ENCODE data around the gene INSM1.

Gene INSM1

DNA sequence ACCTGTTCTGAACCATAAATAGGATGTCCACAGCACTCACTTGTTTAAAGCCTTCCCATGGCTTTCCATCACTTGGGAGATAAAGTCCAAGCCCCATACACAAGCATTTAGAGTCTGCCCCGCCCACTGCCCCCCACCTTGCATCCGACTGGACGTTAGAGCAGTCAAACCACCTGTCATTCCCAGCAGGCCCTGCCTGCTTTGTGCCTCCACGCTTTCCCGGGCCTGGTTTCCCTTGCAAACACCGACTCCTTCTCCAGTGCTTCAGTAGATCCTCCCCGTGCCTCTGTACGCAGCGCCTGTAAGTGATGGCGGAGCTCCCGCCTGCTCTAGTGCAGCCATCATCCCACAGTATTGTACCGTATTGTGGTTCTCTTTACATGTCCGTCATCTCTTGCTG is 38.3 kb upstream of the INSM1 start:
- DNase-seq (ENCODE audit: low read depth), result no peak
- TF ChIP-seq, protein P1, sequence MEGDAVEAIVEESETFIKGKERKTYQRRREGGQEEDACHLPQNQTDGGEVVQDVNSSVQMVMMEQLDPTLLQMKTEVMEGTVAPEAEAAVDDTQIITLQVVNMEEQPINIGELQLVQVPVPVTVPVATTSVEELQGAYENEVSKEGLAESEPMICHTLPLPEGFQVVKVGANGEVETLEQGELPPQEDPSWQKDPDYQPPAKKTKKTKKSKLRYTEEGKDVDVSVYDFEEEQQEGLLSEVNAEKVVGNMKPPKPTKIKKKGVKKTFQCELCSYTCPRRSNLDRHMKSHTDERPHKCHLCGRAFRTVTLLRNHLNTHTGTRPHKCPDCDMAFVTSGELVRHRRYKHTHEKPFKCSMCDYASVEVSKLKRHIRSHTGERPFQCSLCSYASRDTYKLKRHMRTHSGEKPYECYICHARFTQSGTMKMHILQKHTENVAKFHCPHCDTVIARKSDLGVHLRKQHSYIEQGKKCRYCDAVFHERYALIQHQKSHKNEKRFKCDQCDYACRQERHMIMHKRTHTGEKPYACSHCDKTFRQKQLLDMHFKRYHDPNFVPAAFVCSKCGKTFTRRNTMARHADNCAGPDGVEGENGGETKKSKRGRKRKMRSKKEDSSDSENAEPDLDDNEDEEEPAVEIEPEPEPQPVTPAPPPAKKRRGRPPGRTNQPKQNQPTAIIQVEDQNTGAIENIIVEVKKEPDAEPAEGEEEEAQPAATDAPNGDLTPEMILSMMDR (IDR thresholded peaks at IDR 0.05; ENCODE audit: low read length, missing control alignments), result no peak
- no peak overlapping the region for H3K4me3 ChIP-seq (replicated peaks; ENCODE audit: low read depth, low read length)

DNA sequence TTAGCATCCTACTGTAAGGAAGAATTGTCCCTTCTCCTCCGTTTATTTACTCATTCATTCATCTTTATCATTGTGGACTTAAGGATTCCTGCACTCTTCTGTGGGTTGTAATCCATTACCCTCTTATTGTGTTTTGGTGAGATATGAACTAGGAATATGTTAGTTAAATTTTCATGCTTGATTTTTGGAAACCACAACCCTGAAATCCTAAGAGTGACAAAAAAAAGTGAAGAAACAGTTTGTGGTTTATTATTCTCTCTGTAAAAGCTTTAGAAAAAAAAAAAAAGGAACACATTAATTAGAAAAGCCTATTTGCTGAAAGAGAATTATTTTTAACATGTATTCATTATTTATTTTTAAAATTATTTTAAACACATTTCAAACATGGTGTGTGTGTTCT is 36.7 kb upstream of the INSM1 start:
- no peak for DNase-seq (ENCODE audit: low read depth)
- TF ChIP-seq, protein P1 (IDR thresholded peaks at IDR 0.05; ENCODE audit: low read length, missing control alignments), result no peak
- no peak overlapping the region for H3K4me3 ChIP-seq (replicated peaks; ENCODE audit: low read depth, low read length)

DNA sequence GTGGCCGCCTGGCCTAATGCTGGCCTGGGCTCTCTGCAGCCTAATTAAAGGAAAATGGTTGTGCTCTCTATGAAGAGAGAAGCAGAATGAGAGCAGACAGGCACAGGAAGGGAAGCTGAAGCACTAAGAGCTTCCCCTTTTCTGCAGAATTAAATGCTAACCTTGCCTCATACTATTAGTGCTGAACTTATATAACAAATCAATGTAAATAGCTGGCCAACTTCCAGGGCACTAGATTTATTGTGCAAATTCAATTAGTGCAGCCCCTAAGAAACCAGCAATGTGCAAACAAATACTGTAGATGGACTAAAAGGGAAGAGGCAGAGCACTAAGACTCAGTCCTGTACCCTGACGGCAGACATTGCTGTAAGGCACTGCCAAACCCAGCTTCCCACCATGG is 36.1 kb upstream of the INSM1 start:
- no peak overlapping the region for H3K4me3 ChIP-seq (replicated peaks; ENCODE audit: low read depth, low read length)
- TF ChIP-seq, protein P1 (IDR thresholded peaks at IDR 0.05; ENCODE audit: low read length, missing control alignments), result no peak
- no peak for DNase-seq (ENCODE audit: low read depth)

DNA sequence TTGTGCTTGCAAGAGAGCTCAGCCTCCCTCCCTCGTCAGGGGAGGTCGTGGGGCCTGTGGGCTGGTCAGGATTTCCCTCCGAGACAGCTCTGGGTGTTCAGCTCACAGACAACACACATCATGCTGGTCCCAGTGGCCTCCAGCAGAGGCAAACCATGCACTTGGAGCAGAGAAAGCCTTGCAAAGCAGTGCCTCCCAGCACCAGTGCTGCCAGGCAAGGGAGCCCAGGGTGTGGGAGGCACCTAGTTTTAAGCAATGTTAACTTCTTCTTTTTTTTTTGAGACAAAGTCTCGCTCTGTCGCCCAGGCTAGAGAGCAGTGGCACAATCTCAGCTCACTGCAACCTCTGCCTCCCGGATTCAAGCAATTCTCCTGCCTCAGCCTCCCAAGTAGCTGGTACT is 34.0 kb upstream of the INSM1 start:
- no peak for DNase-seq (ENCODE audit: low read depth)
- no peak overlapping the region for H3K4me3 ChIP-seq (replicated peaks; ENCODE audit: low read depth, low read length)

DNA sequence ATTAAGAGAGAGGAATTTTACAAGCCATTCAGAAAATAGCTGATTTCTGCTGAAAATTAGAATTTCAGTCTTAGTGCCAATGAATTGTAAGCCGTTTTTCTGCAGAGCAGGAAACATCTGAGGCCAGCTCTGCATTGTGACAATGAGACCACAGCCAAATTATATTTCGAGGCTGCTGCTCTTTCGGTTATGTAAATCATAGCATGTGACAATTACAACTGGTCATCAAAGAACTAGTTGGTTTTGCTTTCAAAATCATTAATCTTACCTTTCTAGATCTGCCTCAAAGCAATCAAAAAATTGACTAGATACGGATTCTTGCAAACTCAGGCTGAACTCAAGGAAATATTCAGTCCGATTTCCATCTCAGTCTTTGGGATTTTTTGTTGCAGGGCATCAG is 33.4 kb upstream of the INSM1 start:
- H3K4me3 ChIP-seq (replicated peaks; ENCODE audit: low read depth, low read length), result no peak overlapping the region
- TF ChIP-seq, protein P1 (IDR thresholded peaks at IDR 0.05; ENCODE audit: low read length, missing control alignments), result no peak
- no peak for DNase-seq (ENCODE audit: low read depth)

More for the DNA sequence above, 34.0 kb upstream of the INSM1 start:
- TF ChIP-seq, protein P1 (IDR thresholded peaks at IDR 0.05; ENCODE audit: low read length, missing control alignments), result no peak

DNA sequence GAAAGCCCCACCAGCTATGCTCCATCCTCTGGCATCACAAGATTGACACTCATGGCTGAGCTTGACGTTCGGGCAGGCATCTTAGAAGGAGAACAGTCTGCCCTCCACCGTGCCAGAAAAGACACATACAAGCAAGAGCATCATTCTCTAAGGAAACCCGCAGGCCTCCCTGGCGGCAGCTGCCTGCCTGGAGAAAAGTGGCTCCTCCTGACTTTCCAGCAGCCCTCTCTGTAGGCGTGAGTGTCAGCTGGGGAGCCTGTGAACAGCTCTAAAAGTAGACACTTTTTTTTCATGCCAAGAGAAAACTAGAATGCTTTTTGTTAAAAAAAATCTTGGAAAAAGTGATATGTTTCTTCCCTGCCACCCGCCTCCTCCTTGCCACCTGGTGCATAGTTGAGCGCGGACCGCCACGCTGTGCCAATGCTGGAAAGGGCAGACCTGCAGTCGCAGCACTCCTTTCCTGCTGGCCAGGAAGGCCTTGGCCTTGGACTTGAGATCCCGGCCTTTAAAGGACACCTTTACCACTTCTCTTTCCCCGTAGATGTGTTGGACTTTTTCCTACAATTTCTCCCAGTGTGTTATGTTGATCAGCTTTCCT is 29.7 kb upstream of the INSM1 start:
- DNase-seq (ENCODE audit: low read depth), result no peak
- TF ChIP-seq, protein P1 (IDR thresholded peaks at IDR 0.05; ENCODE audit: low read length, missing control alignments), result no peak
- no peak overlapping the region for H3K4me3 ChIP-seq (replicated peaks; ENCODE audit: low read depth, low read length)

DNA sequence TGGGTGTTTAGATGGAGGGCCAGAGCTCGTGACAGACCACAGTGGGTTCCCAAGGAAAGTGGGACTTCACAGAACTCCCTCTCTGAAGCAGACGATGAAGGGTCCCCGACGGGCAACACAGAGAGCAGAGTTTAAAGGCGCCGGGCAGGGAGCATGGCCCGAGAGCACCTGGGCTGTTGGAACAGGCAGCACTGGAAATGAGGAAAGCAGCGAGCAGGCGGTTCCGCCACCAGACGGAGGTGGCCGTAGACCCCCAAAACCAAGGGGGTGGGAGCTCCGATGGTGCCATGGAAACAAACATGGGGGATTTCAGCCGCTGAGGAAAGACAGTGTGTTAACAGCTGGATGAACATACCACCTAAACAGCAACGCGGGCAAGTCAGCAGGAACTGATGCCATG is 27.5 kb upstream of the INSM1 start:
- no peak overlapping the region for H3K4me3 ChIP-seq (replicated peaks; ENCODE audit: low read depth, low read length)
- TF ChIP-seq, protein P1 (IDR thresholded peaks at IDR 0.05; ENCODE audit: low read length, missing control alignments), result no peak
- no peak for DNase-seq (ENCODE audit: low read depth)
